Measurements from ENCODE around the gene PEPD.

DNA sequence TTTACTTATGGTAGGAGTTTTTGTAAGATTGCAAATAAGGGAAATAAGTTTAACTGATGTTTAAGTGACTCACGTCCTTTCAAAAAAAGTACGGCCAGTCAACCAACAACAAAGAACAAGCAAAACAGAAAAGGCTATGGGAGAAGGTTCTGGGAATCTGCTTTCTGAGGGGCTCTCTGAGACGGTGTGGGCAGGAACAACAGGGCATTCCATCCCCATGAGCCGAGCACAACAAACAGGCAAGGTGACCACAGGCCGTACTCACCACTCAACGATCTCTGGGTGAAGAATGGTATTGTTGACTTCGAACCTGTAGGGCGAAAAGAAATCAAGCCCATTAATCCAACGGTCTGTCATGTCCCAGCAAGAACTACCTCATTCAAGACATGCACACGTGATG lies 43.8 kb downstream of the PEPD start:
- TF ChIP-seq, protein P1, sequence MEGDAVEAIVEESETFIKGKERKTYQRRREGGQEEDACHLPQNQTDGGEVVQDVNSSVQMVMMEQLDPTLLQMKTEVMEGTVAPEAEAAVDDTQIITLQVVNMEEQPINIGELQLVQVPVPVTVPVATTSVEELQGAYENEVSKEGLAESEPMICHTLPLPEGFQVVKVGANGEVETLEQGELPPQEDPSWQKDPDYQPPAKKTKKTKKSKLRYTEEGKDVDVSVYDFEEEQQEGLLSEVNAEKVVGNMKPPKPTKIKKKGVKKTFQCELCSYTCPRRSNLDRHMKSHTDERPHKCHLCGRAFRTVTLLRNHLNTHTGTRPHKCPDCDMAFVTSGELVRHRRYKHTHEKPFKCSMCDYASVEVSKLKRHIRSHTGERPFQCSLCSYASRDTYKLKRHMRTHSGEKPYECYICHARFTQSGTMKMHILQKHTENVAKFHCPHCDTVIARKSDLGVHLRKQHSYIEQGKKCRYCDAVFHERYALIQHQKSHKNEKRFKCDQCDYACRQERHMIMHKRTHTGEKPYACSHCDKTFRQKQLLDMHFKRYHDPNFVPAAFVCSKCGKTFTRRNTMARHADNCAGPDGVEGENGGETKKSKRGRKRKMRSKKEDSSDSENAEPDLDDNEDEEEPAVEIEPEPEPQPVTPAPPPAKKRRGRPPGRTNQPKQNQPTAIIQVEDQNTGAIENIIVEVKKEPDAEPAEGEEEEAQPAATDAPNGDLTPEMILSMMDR (IDR thresholded peaks at IDR 0.05), result no peak
- TF ChIP-seq POLR2A (IDR thresholded peaks at IDR 0.05), result no peak
